GM21619 (cell line): ENCODE results near the gene MAB21L4.

ENCODE experiments used
- ATAC-seq: cut with Tn5 transposase; IDR thresholded peaks from one replicate; pipeline ENCODE4 v1.9.1; 2021; ENCODE audit not compliant: unreplicated experiment

Gene MAB21L4

GRCh38 chr2:240869109-240869955 is 26.6 kb downstream of the MAB21L4 start:
- no peak for ATAC-seq

DNA sequence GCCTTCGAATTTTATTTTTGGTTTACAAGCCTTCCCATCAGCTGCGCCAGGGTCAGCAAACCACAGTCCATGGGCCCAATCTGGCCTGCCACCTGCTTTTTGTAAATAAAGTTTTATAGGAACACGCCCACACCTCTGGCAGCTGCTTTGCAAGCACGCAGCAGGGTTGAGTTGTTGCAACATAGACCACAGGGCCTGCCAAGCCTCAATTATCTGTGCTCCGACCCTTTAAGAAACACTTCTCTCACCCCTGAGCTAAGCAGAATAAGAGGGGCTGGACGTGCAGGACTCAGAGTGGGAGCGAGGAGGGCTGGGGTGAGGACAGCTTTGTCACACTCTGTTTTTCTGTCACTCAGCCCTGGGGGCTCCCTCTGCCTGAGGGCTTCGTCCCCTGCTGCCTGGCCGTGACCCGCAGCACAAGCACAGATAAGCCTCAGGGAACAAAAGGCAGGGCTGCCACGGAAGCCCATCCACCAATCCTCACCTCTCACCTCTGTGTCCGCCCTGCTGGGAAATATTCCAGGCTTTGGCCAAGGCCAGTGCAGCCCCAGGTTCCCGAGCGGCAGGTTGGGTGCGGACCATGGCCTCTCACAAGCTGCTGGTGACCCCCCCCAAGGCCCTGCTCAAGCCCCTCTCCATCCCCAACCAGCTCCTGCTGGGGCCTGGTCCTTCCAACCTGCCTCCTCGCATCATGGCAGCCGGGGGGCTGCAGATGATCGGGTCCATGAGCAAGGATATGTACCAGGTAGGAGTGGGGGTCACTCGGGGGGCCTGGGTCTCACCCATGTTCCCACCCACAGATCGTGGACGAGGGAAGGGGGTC is 27.5 kb downstream of the MAB21L4 start, which contains the start of gene AGXT:
Gene AGXT (plus strand): TSS at position 539 of the 823 bp plus-strand sequence. CDS start 42 bp downstream, at position 581.
- no peak for ATAC-seq

- ATAC-seq = no peak
Measured at GRCh38 chr2:240865391-240865790, 30.6 kb downstream of the MAB21L4 start.

DNA sequence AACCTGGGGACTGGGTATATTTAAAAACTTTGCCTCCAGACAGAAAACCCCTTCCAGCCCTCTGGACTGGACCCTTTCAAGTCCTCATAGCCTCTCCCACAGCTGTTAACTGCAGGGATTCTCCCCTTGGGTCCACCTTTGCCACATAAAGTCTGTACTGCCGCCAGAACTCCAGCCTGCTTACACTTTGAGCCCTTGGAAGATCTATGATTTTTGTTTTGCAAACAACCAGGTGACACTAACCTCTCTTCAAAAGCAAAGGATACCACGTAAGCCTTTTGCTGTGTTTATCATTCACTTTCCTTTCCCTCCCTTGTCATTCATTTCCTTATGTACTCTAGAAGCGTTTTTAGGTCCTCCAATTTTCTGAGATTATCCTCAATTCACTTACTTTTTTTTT is 31.5 kb downstream of the MAB21L4 start:
- ATAC-seq = no peak

- no peak for ATAC-seq
Measured at GRCh38 chr2:240861547-240861946, 34.4 kb downstream of the MAB21L4 start.

GRCh38 chr2:240858871-240859270 is 37.1 kb downstream of the MAB21L4 start:
- no peak for ATAC-seq

DNA sequence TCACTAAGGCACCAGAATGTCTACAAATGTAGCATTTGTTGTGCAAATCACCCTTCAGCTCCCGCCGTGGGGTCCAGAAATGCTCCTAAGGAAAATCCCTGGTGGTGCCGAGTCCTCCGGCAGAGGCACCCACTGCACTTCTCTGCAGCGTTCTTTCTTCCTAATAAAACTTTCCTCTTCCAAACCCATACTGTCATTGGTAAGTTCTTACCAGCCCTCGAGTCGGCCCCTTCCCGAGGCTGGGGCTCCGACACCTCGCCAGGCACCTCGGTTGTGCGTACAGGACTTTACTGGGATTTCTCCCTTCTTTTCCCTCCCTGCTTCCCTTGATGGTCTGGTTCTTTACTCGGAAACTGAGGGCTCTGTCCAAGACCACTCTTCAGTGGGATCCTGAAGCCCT is 37.6 kb downstream of the MAB21L4 start:
- ATAC-seq = no peak

GRCh38 chr2:240857039-240858008 is 38.6 kb downstream of the MAB21L4 start:
- no peak for ATAC-seq

- ATAC-seq = no peak
Measured at GRCh38 chr2:240856151-240856980, 39.6 kb downstream of the MAB21L4 start.

- no peak for ATAC-seq
Measured at GRCh38 chr2:240855670-240856069, 40.3 kb downstream of the MAB21L4 start.

DNA sequence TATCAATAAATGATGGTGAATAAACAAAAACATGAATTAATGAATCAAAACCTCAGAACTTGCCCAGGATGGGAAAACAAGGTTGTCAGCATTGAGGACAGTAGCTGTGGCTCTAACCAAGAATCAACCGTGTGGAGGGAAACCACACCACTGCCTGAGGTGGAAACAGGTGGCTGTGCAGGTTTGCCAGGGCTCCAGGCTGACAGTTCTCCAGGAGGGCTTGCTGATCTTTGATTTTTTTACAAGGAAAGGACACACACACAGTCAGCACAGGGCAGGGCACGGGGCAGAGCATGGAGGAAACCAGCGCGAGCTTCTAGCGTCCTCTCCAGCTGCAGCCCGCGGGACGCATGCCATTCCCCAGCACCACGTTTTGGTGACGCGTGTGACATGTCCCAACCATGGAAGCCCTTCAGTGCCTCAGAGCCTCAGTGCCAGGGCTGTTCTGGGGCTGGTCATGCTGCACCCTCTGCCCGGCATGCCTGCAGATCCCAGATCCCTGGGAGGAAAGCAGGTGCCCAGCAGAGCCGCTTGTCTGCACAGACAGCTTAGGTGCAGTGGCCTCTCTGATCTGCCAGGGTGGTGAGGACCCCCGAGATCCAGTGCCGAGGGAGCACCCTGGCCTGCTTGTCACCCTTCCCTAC is 43.2 kb downstream of the MAB21L4 start:
- ATAC-seq = no peak

DNA sequence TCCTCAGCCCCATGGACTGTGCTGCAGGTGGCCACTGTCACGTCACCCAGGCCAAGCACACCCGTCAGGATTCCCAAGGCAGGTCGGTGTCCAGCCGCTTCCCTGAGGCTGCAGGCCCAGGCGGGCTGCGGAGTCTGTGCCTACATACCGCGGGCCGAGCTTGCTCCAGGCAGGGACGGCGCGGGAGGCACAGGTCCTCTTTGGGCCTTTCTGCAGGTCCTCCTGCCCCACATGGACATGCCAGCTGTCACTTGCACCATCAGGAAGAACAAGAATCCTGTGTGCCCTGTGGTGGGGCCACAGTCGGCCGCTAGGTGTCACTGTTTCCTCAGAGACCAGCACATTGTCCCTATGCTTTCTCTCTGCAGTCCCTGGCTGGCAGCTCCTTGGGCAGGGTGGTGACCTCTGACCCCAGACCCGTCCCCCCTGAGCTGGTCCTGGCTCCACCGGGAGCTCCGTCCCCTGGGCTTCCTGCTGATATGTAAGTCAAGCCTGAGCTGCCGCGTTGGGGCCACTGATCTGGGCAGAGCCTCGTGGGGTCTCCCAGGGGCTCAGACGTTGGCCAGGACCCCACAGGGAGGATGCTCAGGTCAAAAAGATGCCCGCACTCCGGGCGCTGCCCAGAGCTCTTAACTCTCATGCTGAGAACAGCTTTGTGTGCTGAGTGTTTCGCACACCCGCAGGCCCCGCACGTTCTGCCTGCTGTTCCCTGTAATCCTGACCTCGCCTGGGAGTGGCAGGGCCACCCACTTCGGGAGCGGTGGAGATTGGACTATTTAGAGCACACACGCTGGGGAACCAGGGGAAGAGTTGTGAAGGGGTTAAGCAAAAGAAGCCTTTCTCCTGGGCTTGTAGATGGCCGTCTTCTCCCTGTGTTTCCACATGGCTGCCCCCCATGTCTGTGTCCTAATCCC is 44.6 kb downstream of the MAB21L4 start:
- ATAC-seq = no peak

- ATAC-seq = no peak
Measured at GRCh38 chr2:240850756-240851077, 45.2 kb downstream of the MAB21L4 start.

- ATAC-seq = no peak
Measured at GRCh38 chr2:240850026-240850425, 45.9 kb downstream of the MAB21L4 start.

DNA sequence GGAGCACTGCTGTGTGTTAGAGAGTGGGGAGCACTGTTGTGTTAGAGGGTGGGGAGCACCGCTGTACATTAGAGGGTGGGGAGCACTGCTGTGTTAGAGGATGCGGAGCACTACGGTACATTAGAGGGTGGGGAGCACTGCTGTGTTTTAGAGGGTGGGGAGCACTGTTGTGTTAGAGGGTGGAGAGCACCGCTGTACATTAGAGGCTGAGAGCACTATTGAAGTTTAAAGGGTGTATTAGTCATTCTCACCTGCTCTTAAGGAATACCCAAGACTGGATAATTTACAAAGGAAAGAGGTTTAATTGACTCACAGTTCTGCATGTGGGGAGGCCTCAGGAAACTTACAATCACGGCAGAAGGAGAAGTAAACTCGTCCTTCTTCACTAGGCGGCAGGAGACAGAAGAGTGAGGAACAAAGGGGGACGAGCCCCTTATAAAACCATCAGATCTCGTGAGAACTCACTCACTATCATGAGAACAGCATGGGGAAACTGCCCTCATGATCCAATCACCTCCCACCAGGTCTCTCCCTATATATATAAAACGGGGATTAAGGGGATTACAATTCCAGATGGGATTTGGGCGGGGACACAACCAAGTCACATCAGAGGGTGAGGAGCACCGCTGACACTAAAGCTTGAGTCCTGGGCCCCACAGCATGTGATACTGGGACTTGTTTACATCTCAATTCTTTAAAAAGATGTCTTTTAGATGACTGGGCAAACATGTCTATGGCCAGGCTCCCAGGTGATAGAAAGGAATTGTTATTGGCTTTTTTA is 46.9 kb downstream of the MAB21L4 start:
- no peak for ATAC-seq

GRCh38 chr2:240847817-240848216 is 48.1 kb downstream of the MAB21L4 start:
- ATAC-seq = no peak

- ATAC-seq = no peak
Measured at GRCh38 chr2:240846873-240847595, 48.9 kb downstream of the MAB21L4 start.
